Measurements from ENCODE around the gene CRELD2. TPM values are rescaled to one million over a fixed set of nuclear protein-coding genes. Genes with fewer than 3 reads are reported as not detected.

The CRELD2 gene
- polyA plus RNA-seq, 3 donors: 20.3 to 33.2 (median 27.6) TPM

DNA sequence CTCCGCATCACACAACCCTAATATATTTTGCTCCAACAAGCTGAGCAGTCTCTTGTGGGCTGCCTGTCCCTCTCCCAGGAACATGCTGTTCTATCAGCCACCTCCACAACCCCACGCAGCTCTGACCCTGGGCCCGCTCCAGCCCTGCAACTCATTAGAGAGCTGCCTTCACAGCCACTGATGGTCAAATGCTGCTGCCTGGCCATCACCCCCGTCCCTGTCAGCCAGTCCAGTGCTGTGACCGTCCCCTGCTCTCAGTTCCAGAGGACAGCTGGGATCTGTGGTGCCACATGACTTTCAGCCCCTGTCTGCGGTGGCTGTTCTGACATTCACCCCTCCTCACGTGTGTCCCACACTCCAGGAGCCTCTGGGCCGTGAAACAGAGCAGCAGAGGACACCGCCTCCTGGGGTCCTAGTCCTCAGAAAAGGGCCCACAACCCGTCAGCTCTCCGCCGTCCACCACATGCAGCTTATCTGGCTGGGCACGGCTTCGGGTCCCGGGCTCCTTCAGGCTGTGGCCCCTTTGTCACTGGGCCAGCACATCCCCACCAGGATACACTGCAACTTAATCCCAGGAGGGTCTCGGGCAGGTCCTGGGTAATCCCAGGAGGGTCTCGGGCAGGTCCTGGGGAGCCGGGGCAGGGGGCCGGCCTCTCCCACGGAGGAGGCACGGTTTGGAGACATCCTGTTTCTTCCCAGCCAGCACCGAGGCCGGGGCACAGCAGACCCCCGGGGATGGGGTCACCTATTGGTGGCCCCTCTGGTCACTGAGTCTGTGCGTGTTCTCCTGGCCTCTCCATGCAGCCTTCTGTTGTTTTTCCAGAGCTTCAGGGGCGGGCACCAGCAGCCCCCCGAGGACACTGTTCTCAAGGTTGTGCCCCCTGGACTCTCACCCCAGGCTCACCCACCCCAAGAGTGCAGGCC is 15.1 kb downstream of the CRELD2 start:
- DNase-seq: no peak
- Histone ChIP-seq H3K9ac (ENCODE audit: insufficient read depth, low read length, poor library complexity, severe bottlenecking) (peak overlapping the region; percentile 99), H3K9me3 (replicated peaks in 1 of 2; ENCODE audit: control insufficient read depth in 1 of 2, insufficient read depth in 1 of 2, low read length in 2 of 2) (no peaks in the 10 kb centered on the region), H2AFZ (ENCODE audit: insufficient read depth, low read depth, low read length, poor library complexity, severe bottlenecking) (no peak overlapping the region), H3K36me3 (replicated peaks in 1 of 2; ENCODE audit: control insufficient read depth in 1 of 2, insufficient read depth in 2 of 2, low read length in 2 of 2) (no peaks in the 10 kb centered on the region), H3K4me2 (replicated peaks; ENCODE audit: extremely low read depth, low read length, poor library complexity, severe bottlenecking) (peak overlapping the region; percentile 78), H4K20me1 (ENCODE audit: insufficient read depth, low read length) (peaks cover 5% of the 10 kb centered on the region), H3K4me1 (ENCODE audit: control insufficient read depth in 1 of 2, insufficient read depth in 2 of 2, low read length in 2 of 2) (peaks cover 55 to 67% of the 10 kb centered on the region in 2 donors), H3K27me3 (ENCODE audit: control insufficient read depth in 2 of 2, insufficient read depth in 2 of 2, low read length in 2 of 2) (peaks cover 0 to 3% of the 10 kb centered on the region in 2 donors), H3K4me3 (replicated peaks in 1 of 3; ENCODE audit: low read depth in 2 of 3, low read length in 3 of 3) (peak overlapping the region in 1 of 3 experiments; percentile 76), H3K79me2 (ENCODE audit: insufficient read depth, low read length) (peaks cover 6% of the 10 kb centered on the region), H3K27ac (ENCODE audit: low read depth in 1 of 2, low read length in 2 of 2) (peak overlapping the region; percentile 82 to 99)
- peaks cover 2 to 5% of the 10 kb centered on the region in 2 donors for H3K36me3 Mint-ChIP-seq
- H3K4me1 Mint-ChIP-seq: peaks cover 39% of the 10 kb centered on the region
- no peak for TF ChIP-seq CTCF (IDR thresholded peaks at IDR 0.05)
- H3K4me3 Mint-ChIP-seq: peak overlapping the region in 1 of 2 donors; percentile 71
- 89% methylated on average over 26 of the region's 27 CpGs for WGBS (ENCODE audit: insufficient coverage)
- peaks cover 0 to 8% (median 0%) of the 10 kb centered on the region in 3 donors for H3K27me3 Mint-ChIP-seq (ENCODE audit: low read depth in 3 of 3)
- peak overlapping the region; percentile 74 to 92 (median 82) for H3K27ac Mint-ChIP-seq
- H3K9me3 Mint-ChIP-seq: no peaks in the 10 kb centered on the region
- intact Hi-C loops (cut with micrococcal nuclease): loop anchor here (2.0 to 10.0 kb wide), 2 partner anchors 37 to 601 kb away; partner anchors contain the start of gene TYMP (in 1 of the 2)

DNA sequence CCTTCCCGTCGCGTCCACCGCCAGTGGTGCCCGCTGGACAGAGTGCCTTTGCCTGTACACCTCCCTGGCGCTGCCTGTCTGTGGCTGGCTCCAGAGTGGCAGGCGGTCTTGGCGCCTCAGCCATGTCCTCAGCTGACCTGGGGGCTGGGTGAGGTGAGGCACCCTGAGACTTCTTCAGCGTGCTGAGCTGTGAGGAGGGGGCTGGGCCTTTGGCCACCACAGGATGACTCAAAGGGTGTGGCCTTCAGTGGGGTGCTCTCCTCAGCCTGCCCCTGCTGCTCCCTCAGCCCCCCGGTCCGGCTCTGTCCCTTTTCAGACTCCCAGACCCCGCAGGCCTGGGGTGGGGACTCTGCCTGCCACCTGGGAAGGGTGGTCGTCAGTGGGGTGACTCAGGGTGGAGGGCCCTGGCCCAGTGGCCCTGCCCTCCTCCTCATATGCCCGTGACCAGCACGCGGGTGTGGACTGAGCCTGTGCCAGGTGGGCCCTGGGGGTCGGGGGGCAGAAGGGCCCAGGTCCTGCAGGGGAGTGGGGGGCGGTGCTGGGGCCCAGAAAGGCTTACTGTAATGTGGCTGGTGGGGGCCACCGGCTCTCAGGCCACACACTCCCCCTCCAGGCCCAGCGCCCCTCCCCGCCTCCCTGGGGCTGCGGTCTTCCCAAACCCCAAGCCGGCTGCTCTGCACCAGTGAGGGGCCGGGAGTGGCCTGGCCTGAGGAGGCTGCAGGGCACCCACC is 15.9 kb downstream of the CRELD2 start:
- peaks cover 5% of the 10 kb centered on the region for H4K20me1 ChIP-seq (ENCODE audit: insufficient read depth, low read length)
- peak overlapping the region; percentile 78 for H3K4me2 ChIP-seq (replicated peaks; ENCODE audit: extremely low read depth, low read length, poor library complexity, severe bottlenecking)
- H3K9me3 ChIP-seq (replicated peaks in 1 of 2; ENCODE audit: control insufficient read depth in 1 of 2, insufficient read depth in 1 of 2, low read length in 2 of 2): no peaks in the 10 kb centered on the region
- H3K9ac ChIP-seq (ENCODE audit: insufficient read depth, low read length, poor library complexity, severe bottlenecking): peak overlapping the region; percentile 99
- H3K9me3 Mint-ChIP-seq: no peaks in the 10 kb centered on the region
- peak overlapping the region; percentile 82 to 99 for H3K27ac ChIP-seq (ENCODE audit: low read depth in 1 of 2, low read length in 2 of 2)
- peaks cover 6% of the 10 kb centered on the region for H3K79me2 ChIP-seq (ENCODE audit: insufficient read depth, low read length)
- H3K4me3 ChIP-seq (replicated peaks in 1 of 3; ENCODE audit: low read depth in 2 of 3, low read length in 3 of 3): peak overlapping the region; percentile 50 to 76 (median 55)
- H3K27me3 ChIP-seq (ENCODE audit: control insufficient read depth in 2 of 2, insufficient read depth in 2 of 2, low read length in 2 of 2): peaks cover 0 to 3% of the 10 kb centered on the region in 2 donors
- H3K27me3 Mint-ChIP-seq (ENCODE audit: low read depth in 3 of 3): peaks cover 0 to 4% (median 0%) of the 10 kb centered on the region in 3 donors
- H3K27ac Mint-ChIP-seq: peak overlapping the region; percentile 74 to 91 (median 82)
- peaks cover 39% of the 10 kb centered on the region for H3K4me1 Mint-ChIP-seq
- peaks cover 55 to 63% of the 10 kb centered on the region in 2 donors for H3K4me1 ChIP-seq (ENCODE audit: control insufficient read depth in 1 of 2, insufficient read depth in 2 of 2, low read length in 2 of 2)
- intact Hi-C loops (cut with micrococcal nuclease): loop anchor here (2.0 to 10.0 kb wide), 2 partner anchors 36 to 600 kb away; partner anchors contain the start of gene TYMP (in 1 of the 2)
- peak; percentile 88 to 95 (median 91) for DNase-seq
- peak overlapping the region; percentile 70 to 71 for H3K4me3 Mint-ChIP-seq
- H2AFZ ChIP-seq (ENCODE audit: insufficient read depth, low read depth, low read length, poor library complexity, severe bottlenecking): no peak overlapping the region
- 34% methylated on average over 14 of the region's 24 CpGs for WGBS (ENCODE audit: insufficient coverage)
- no peaks in the 10 kb centered on the region for H3K36me3 ChIP-seq (replicated peaks in 1 of 2; ENCODE audit: control insufficient read depth in 1 of 2, insufficient read depth in 2 of 2, low read length in 2 of 2)
- peaks cover 2 to 5% of the 10 kb centered on the region in 2 donors for H3K36me3 Mint-ChIP-seq
- TF ChIP-seq CTCF (IDR thresholded peaks at IDR 0.05): no peak

Measured in CD14-positive monocyte (primary cell).